Muscle of leg (tissue), 11 donors: ENCODE data around the gene MROH2A. TPM values are rescaled to one million over a fixed set of nuclear protein-coding genes. Genes with fewer than 3 reads are reported as not detected.
"Not testable (repeated sequence)": the region's sequence is repeated elsewhere in the genome, so short reads cannot be mapped to it uniquely, and the experiment has no call there.

Experiments
- DNase-seq: peaks from one replicate; pipeline ENCODE4 v3.0.0; 2013
- H3K27ac ChIP-seq: one replicate; pipeline ENCODE4 v1.5.1; 2013; ENCODE audit warnings: mild to moderate bottlenecking, low read length, control low read depth
- H3K27me3 ChIP-seq: one replicate; pipeline ENCODE4 v1.6.1; 2013; ENCODE audit warnings: low read length; ENCODE audit not compliant: control insufficient read depth, insufficient read depth
- H3K36me3 ChIP-seq: one replicate; pipeline ENCODE4 v1.6.1; 2013; ENCODE audit warnings: low read length; ENCODE audit not compliant: control insufficient read depth, insufficient read depth
- H3K4me1 ChIP-seq: one replicate; pipeline ENCODE4 v1.6.1; 2013; ENCODE audit warnings: low read length; ENCODE audit not compliant: control insufficient read depth, insufficient read depth
- H3K4me3 ChIP-seq: one replicate; pipeline ENCODE4 v1.5.1; 2013; ENCODE audit warnings: low read length, control low read depth
- H3K9me3 ChIP-seq: replicated peaks from 2 replicates; pipeline ENCODE4 v1.6.1; 2013; ENCODE audit warnings: low read depth, low read length; ENCODE audit not compliant: control insufficient read depth
- WGBS: methylation state at CpG from one replicate; pipeline ENCODE4 v1.1.5; 2013; ENCODE audit warnings: missing lambda C conversion rate; ENCODE audit not compliant: insufficient coverage; 5-methylcytosine and 5-hydroxymethylcytosine counted together
- polyA plus RNA-seq, 8 donors: library from polyadenylated mRNA; unstranded; fragments of 120-200 nt; gene quantifications; one replicate each; pipeline versions ENCODE4 v1.2.1 to v1.2.3, GENCODE V29; 2013; ENCODE audit warnings: inconsistent platforms in 1 of 8, low replicate concordance in 1 of 8; ENCODE audit not compliant: insufficient read length in 8 of 8, insufficient read depth in 1 of 8
- total RNA-seq: library from RNA; stranded (reverse); fragments of 120-200 nt; gene quantifications from one replicate; pipeline ENCODE4 v1.2.4, GENCODE V29; 2013

Gene MROH2A
- total and polyA plus RNA-seq, 9 donors, result not detected

DNA sequence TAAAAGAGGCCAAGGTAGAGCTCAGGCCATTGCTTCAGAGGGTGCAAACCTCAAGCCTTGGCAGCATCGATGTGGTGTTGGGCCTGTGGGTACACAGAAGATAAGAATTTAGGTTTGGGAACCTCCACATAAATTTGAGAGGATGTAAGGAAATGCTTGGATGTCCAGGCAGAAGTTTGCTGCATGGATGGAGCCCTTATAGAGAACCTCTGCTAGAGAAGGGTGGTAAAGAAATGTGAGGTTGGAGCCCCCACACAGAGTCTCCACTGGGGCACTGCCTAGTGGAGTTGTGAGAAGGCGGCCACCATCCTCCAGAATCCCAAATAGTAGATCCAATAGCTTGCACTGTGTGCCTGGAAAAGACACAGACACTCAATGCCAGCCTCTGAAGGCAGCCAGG, 27.4 kb upstream of the MROH2A start:
- DNase-seq, H3K27ac ChIP-seq, H3K4me1 ChIP-seq, H3K9me3 ChIP-seq, H3K36me3 ChIP-seq, H3K4me3 ChIP-seq, H3K27me3 ChIP-seq: not testable (repeated sequence)
- WGBS, result 92% methylated on average over 2 of the region's 2 CpGs

DNA sequence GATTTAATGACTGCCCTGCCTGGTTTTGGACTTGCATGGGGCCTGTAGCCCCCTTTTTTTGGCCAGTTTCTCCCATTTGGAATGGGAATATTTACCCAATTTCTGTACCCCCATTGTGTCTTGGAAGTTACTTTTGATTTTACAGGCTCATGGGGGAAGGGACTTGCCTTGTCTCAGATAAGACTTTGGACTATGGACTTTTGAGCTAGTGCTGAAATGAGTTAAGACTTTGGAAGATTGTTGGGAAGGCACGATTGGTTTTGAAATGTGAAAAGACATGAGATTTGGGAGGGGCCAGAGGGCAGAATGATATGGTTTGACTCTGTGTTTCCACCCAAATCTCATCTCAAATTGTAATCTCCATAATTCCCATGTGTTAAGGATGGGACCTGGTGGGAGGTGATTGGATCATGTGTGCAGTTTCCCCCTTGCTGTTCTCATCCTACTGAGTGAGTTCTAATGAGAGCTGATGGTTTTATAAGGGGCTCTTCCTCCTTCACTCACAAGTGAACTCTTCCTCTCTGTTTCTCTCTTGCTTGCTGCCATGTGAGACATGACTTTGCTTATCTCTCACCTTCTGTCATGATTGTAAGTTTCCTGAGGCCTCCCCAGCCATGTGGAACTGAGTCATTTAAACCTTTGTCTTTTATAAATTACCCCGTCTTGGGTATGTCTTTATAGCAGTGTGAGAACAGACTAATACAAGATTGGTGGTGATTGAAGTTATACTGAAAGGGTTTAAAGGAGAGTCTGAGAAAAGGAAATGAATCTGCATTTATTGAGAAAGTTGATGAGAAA, 26.7 kb upstream of the MROH2A start:
- not testable (repeated sequence) for H3K4me3 ChIP-seq, H3K27ac ChIP-seq, H3K36me3 ChIP-seq, H3K9me3 ChIP-seq, H3K27me3 ChIP-seq, H3K4me1 ChIP-seq, DNase-seq
- WGBS, result no CpG with 5 or more reads among the region's 2 CpGs

GRCh38 chr2:233754872-233755611, 23.1 kb upstream of the MROH2A start:
- no peak overlapping the region for H3K27ac ChIP-seq

GRCh38 chr2:233756429-233757081, 21.6 kb upstream of the MROH2A start:
- H3K27ac ChIP-seq, result no peak overlapping the region
- 75% methylated on average over 1 of the region's 7 CpGs for WGBS
- no peaks in the 10 kb centered on the region for H3K36me3 ChIP-seq
- no peaks in the 10 kb centered on the region for H3K9me3 ChIP-seq
- no peaks in the 10 kb centered on the region for H3K4me1 ChIP-seq
- DNase-seq, result no peak
- H3K27me3 ChIP-seq, result no peaks in the 10 kb centered on the region
- no peak overlapping the region for H3K4me3 ChIP-seq

More at GRCh38 chr2:233754872-233755611, 23.1 kb upstream of the MROH2A start:
- Histone ChIP-seq H3K4me1 (no peaks in the 10 kb centered on the region), H3K4me3 (no peak overlapping the region), H3K9me3 (no peaks in the 10 kb centered on the region), H3K27me3 (no peaks in the 10 kb centered on the region), H3K36me3 (no peaks in the 10 kb centered on the region)
- WGBS, result 92% methylated on average over 39 of the region's 44 CpGs
- no peak for DNase-seq

- H3K27me3 ChIP-seq, result no peaks in the 10 kb centered on the region
- no peaks in the 10 kb centered on the region for H3K36me3 ChIP-seq
- no peak overlapping the region for H3K27ac ChIP-seq
- H3K4me1 ChIP-seq, result no peaks in the 10 kb centered on the region
- DNase-seq, result no peak
- H3K9me3 ChIP-seq, result no peaks in the 10 kb centered on the region
- no peak overlapping the region for H3K4me3 ChIP-seq
Observed at GRCh38 chr2:233758141-233758540, 20.0 kb upstream of the MROH2A start.

- Histone ChIP-seq H3K4me1 (no peaks in the 10 kb centered on the region), H3K9me3 (no peaks in the 10 kb centered on the region), H3K27me3 (no peaks in the 10 kb centered on the region), H3K4me3 (no peak overlapping the region), H3K27ac (no peak overlapping the region), H3K36me3 (no peaks in the 10 kb centered on the region)
- WGBS, result 80% methylated on average over 1 of the region's 2 CpGs
- no peak for DNase-seq
Observed at GRCh38 chr2:233758849-233759248, 19.3 kb upstream of the MROH2A start.

DNA sequence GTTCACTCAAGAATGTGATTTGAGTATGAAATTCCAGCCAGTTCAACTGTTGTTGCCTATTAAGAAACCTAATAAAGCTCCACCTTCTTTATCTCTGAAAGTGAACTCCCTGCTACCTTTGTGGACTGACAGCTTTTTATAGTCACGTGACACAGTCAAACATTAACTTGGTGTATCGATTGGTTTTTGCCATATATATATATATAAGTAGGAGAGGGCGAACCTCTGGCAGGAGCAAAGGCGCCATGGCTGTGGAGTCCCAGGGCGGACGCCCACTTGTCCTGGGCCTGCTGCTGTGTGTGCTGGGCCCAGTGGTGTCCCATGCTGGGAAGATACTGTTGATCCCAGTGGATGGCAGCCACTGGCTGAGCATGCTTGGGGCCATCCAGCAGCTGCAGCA, 18.1 kb upstream of the MROH2A start, which contains the start of gene UGT1A1:
TSS of gene UGT1A1 (plus strand) at position 228 of the 400 bp plus-strand sequence. CDS start at position 246, 18 bp downstream.
- no peak within 1 kb of the TSS for H3K4me3 ChIP-seq

DNA sequence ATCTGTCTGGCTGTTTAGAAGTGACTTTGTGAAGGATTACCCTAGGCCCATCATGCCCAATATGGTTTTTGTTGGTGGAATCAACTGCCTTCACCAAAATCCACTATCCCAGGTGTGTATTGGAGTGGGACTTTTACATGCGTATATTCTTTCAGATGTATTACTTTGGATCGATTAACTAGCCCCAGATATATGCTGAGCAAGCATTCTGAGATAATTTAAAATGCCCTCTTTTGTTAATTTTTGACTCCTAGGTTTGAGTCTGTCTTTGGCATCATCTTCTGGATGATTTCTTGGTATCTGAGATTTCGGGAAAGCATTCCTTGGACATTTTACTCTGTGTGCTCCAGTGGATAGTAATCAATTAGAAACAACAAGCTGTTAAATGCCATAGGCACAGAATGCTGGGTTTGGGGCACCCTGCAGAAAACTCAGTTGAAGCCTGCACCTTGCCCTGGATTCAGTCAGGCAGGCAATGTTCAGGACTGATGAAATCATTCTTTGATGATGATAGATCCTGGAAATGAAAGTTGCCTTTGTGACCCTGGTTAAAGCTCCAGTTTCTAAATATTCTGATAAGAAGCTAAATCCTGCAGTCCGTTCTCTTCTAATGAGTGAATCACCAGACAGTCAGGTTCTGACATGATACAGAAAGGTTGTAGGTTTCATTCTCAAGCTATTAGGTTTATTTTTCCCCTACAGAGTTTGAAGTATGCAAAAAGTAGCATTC, 16.9 kb upstream of the MROH2A start:
- Histone ChIP-seq H3K27ac (no peak overlapping the region), H3K36me3 (no peaks in the 10 kb centered on the region), H3K27me3 (peaks cover 8% of the 10 kb centered on the region), H3K9me3 (no peaks in the 10 kb centered on the region), H3K4me1 (no peaks in the 10 kb centered on the region), H3K4me3 (no peak overlapping the region)
- WGBS, result 82% methylated on average over 2 of the region's 4 CpGs
- DNase-seq, result no peak

More for the DNA sequence above, 18.1 kb upstream of the MROH2A start, which contains the start of gene UGT1A1:
- Histone ChIP-seq H3K4me1 (no peaks in the 10 kb centered on the region), H3K9me3 (no peaks in the 10 kb centered on the region), H3K27me3 (peaks cover 8% of the 10 kb centered on the region), H3K27ac (no peak within 1 kb of the TSS), H3K36me3 (no peaks in the 10 kb centered on the region)
- 100% methylated on average over 3 of the region's 6 CpGs for WGBS
- no peak for DNase-seq

DNA sequence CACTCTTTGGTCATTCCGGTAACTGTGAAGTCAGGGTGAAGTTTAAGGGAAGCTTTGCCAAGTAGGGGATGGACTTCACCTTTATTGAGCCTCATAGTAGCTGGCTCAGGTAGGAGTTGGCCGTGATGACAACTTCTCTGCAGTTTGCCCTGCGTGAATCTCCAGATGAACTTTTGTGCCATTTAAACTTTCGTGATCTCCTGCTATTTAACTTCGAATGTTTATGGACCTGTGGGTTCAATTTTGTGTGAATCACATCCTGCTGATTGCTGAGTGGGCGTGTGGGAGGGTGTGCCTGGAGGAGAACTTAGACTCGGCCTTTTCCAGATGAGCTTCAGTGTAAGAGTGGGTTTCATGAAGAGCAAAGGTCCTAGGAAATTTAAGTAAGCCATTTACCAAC, 13.9 kb upstream of the MROH2A start:
- Histone ChIP-seq H3K27me3 (peaks cover 8% of the 10 kb centered on the region), H3K27ac (no peak overlapping the region), H3K4me3 (no peak overlapping the region), H3K36me3 (no peaks in the 10 kb centered on the region), H3K9me3 (no peaks in the 10 kb centered on the region), H3K4me1 (no peaks in the 10 kb centered on the region)
- 63% methylated on average over 7 of the region's 7 CpGs for WGBS
- DNase-seq, result no peak
